Endodermal cell (in vitro differentiated cells): ENCODE data around the gene ARMC6. TPM values are rescaled to one million over a fixed set of nuclear protein-coding genes. Genes with fewer than 3 reads are reported as not detected.

Source experiments
- DNase-seq: peaks from one replicate; pipeline ENCODE4 v3.0.0-alpha.2; 2017
- H3K27ac ChIP-seq: 2 replicates; pipeline ENCODE4 v1.5.1; 2013; ENCODE audit warnings: mild to moderate bottlenecking, low read depth, low read length, moderate library complexity
- H3K27me3 ChIP-seq: 2 replicates; pipeline ENCODE4 v1.6.1; 2013; ENCODE audit warnings: mild to moderate bottlenecking, low read length, moderate library complexity; ENCODE audit not compliant: insufficient read depth, control insufficient read depth, poor library complexity, severe bottlenecking
- H3K36me3 ChIP-seq: 2 replicates; pipeline ENCODE4 v1.7.0; 2013; ENCODE audit warnings: mild to moderate bottlenecking, low read length, moderate library complexity; ENCODE audit not compliant: control insufficient read depth, insufficient read depth
- H3K4me1 ChIP-seq: one replicate; pipeline ENCODE4 v1.7.0; 2013; ENCODE audit warnings: low read length; ENCODE audit not compliant: control insufficient read depth, insufficient read depth
- H3K4me3 ChIP-seq: 2 replicates; pipeline ENCODE4 v1.5.1; 2013; ENCODE audit warnings: mild to moderate bottlenecking, low read length, moderate library complexity
- H3K9ac ChIP-seq: 2 replicates; pipeline ENCODE4 v1.6.1; 2013; ENCODE audit warnings: mild to moderate bottlenecking, low read length, moderate library complexity; ENCODE audit not compliant: poor library complexity, severe bottlenecking; ENCODE audit errors: extremely low read depth
- H3K9me3 ChIP-seq: 2 replicates; pipeline ENCODE4 v1.6.1; 2013; ENCODE audit warnings: mild to moderate bottlenecking, low read length, moderate library complexity; ENCODE audit not compliant: control insufficient read depth
- H3K27ac Mint-ChIP-seq: 2 replicates; pipeline ENCODE4 v1.8.0; 2020; ENCODE audit warnings: mixed read lengths
- H3K27me3 Mint-ChIP-seq: 2 replicates; pipeline ENCODE4 v1.8.0; 2021; ENCODE audit warnings: mild to moderate bottlenecking, mixed read lengths; ENCODE audit not compliant: insufficient read depth
- H3K36me3 Mint-ChIP-seq: 2 replicates; pipeline ENCODE4 v1.8.0; 2020; ENCODE audit warnings: low read depth, mixed read lengths
- H3K4me1 Mint-ChIP-seq: 2 replicates; pipeline ENCODE4 v1.8.0; 2020; ENCODE audit warnings: mixed read lengths
- H3K4me3 Mint-ChIP-seq: 2 replicates; pipeline ENCODE4 v1.8.0; 2020; ENCODE audit warnings: mild to moderate bottlenecking, moderate library complexity, mixed read lengths
- H3K9me3 Mint-ChIP-seq: 2 replicates; pipeline ENCODE4 v1.8.0; 2020; ENCODE audit warnings: mild to moderate bottlenecking, mixed read lengths
- WGBS, 2 experiments: methylation state at CpG; one replicate each; pipeline versions ENCODE4 v1.1.5 to v1.1.7; 2013; ENCODE audit warnings: missing lambda C conversion rate in 2 of 2, mixed read lengths in 1 of 2; ENCODE audit not compliant: insufficient coverage in 1 of 2, insufficient read length in 1 of 2; 5-methylcytosine and 5-hydroxymethylcytosine counted together
- total RNA-seq, 2 donors: library from RNA; stranded (reverse); fragmentation: NEBNext Ultra II Directional in 1 of 2; extraction: Animal tissue kit (Norgen Biotek cat#: 25700) in 1 of 2; gene quantifications; 2 replicates in 1 of 2; 3 replicates in 1 of 2; pipeline ENCODE4 v1.2.1, GENCODE V29; 2021
- TF ChIP-seq, protein P1 (sequence below): fragments of 200-600 bp; sonication (generic); conservative IDR thresholded peaks from 2 replicates; pipeline ENCODE4 v1.5.0; 2021; ENCODE audit warnings: antibody characterized with exemption, mild to moderate bottlenecking

The ARMC6 gene
- total RNA-seq, 2 donors from 2014 or later: 26.1 to 37.8 TPM

DNA sequence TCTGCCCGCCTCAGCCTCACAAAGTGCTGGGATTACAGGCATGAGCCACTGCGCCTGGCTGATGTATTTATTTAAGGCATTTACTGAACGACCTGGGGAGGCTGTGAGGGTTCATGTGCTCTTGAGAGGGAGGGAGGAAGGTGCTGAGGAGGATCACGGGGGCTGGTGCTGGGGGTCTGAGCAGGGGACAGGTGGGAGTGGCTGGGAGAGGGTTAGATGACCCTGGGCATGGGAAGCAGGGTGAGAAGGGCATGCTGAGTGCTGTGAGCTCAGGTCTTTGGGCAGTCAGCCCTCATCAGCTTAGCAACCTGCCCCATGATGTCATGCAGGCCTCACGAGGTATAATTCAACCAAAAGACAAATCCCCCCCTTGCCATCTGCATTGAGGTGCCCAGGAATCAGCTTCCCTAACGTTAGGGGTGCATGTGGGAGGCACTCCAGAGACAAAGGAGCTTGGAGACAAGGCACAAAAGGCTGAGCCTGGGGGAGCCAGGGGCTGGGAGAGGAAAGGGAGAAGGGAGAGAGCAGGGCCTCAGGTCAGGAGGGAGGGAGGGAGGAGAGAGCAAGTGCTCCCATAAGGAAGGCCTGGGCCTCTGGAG, 36.5 kb upstream of the ARMC6 start:
- peak overlapping the region; percentile 64 for H3K27ac Mint-ChIP-seq
- H3K4me3 Mint-ChIP-seq: no peak overlapping the region
- Histone ChIP-seq H3K4me1 (no peaks in the 10 kb centered on the region), H3K9me3 (no peaks in the 10 kb centered on the region), H3K36me3 (peaks cover 66% of the 10 kb centered on the region), H3K9ac (no peak overlapping the region), H3K27me3 (no peaks in the 10 kb centered on the region), H3K27ac (no peak overlapping the region), H3K4me3 (no peak overlapping the region)
- H3K9me3 Mint-ChIP-seq: no peaks in the 10 kb centered on the region
- WGBS, 2 experiments: 88 to 89% methylated on average over 3 to 6 of the region's 6 CpGs
- H3K27me3 Mint-ChIP-seq: no peaks in the 10 kb centered on the region
- TF ChIP-seq, protein P1, sequence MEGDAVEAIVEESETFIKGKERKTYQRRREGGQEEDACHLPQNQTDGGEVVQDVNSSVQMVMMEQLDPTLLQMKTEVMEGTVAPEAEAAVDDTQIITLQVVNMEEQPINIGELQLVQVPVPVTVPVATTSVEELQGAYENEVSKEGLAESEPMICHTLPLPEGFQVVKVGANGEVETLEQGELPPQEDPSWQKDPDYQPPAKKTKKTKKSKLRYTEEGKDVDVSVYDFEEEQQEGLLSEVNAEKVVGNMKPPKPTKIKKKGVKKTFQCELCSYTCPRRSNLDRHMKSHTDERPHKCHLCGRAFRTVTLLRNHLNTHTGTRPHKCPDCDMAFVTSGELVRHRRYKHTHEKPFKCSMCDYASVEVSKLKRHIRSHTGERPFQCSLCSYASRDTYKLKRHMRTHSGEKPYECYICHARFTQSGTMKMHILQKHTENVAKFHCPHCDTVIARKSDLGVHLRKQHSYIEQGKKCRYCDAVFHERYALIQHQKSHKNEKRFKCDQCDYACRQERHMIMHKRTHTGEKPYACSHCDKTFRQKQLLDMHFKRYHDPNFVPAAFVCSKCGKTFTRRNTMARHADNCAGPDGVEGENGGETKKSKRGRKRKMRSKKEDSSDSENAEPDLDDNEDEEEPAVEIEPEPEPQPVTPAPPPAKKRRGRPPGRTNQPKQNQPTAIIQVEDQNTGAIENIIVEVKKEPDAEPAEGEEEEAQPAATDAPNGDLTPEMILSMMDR: no peak
- H3K4me1 Mint-ChIP-seq: peaks cover 2% of the 10 kb centered on the region
- DNase-seq: no peak
- H3K36me3 Mint-ChIP-seq: peaks cover 57% of the 10 kb centered on the region

DNA sequence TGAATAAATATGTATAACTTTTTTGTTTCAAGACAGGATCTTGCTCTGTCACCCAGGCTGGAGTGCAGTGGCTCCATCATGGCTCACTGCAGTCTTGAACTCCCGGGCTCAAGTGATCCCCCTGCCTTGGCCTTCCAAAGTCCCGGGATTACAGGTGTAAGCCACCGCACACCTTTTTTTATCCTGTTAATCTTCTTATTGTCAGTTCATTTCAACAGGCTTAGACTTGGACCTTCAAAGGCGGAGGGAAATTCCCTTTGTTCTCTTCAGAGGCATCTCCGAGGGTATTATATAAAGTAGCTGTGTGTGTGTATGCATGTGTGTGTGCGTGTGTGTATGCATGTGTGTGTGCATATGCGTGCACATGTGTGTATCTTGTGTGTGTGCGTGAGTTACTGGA, 35.1 kb upstream of the ARMC6 start:
- Histone ChIP-seq H3K4me1 (no peaks in the 10 kb centered on the region), H3K27me3 (no peaks in the 10 kb centered on the region), H3K36me3 (peaks cover 69% of the 10 kb centered on the region), H3K4me3 (no peak overlapping the region), H3K27ac (no peak overlapping the region), H3K9me3 (no peaks in the 10 kb centered on the region), H3K9ac (no peak overlapping the region)
- no peaks in the 10 kb centered on the region for H3K27me3 Mint-ChIP-seq
- TF ChIP-seq, protein P1: no peak
- H3K4me1 Mint-ChIP-seq: peaks cover 2% of the 10 kb centered on the region
- no peak for DNase-seq
- H3K4me3 Mint-ChIP-seq: no peak overlapping the region
- H3K9me3 Mint-ChIP-seq: no peaks in the 10 kb centered on the region
- peaks cover 66% of the 10 kb centered on the region for H3K36me3 Mint-ChIP-seq
- H3K27ac Mint-ChIP-seq: peak overlapping the region; percentile 12
- 92 to 96% methylated on average over 5 to 8 of the region's 8 CpGs for WGBS, 2 experiments

DNA sequence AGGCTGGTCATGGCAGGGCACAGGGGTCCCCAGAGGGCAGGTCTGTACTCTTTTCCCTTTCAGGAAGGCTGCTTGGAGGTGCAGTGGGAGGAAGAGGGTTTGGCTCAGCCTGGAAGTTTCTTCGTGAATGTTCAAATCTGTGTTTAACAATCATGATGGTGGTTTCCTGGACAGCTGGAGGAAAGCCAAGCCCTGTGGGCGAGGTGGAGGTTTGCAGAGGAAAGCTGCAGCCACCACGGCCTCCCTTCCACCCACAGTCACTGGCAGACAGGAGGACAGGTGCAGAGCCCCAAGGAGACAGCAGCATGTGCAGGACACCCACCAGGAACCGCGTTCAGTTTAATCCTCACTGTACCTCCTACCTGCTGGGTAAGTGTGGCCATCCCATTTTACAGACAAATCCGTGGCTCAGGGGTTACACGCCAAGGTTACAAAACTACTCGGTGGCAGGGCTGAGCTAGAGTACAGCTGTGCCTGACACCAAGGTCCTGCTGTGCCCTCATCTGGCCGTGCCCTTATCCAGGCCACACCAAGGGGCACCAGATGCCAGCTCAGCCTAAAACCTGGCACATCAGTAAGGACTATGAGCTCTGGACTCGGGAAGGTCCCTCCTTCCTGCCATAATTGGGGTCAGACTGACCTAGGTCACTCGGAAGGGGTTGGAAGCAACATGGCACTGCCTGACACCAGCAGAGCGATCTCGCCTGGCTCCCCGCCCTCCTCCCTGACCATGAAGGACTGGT, 34.2 kb upstream of the ARMC6 start:
- Mint-ChIP-seq H3K27ac (peak overlapping the region; percentile 12), H3K36me3 (peaks cover 62% of the 10 kb centered on the region), H3K27me3 (no peaks in the 10 kb centered on the region), H3K9me3 (no peaks in the 10 kb centered on the region), H3K4me1 (peaks cover 2% of the 10 kb centered on the region), H3K4me3 (no peak overlapping the region)
- Histone ChIP-seq H3K9ac (no peak overlapping the region), H3K27ac (no peak overlapping the region), H3K9me3 (no peaks in the 10 kb centered on the region), H3K4me1 (no peaks in the 10 kb centered on the region), H3K27me3 (no peaks in the 10 kb centered on the region), H3K4me3 (no peak overlapping the region), H3K36me3 (peaks cover 68% of the 10 kb centered on the region)
- WGBS, 2 experiments: 93 to 95% methylated on average over 13 to 14 of the region's 14 CpGs
- TF ChIP-seq, protein P1: no peak
- DNase-seq: no peak
